HG03064 (cell line): ENCODE measurements around the gene ARID4B.
"Not testable (repeated sequence)": the region's sequence is repeated elsewhere in the genome, so short reads cannot be mapped to it uniquely, and the experiment has no call there.

Source experiments
- ATAC-seq: cut with Tn5 transposase; IDR thresholded peaks from one replicate; pipeline ENCODE4 v1.9.1; 2021; ENCODE audit warnings: low read depth; ENCODE audit not compliant: unreplicated experiment

ARID4B gene

GRCh38 chr1:235239851-235240250 is 88.1 kb downstream of the ARID4B start:
- no peak for ATAC-seq

GRCh38 chr1:235238558-235238957 is 89.4 kb downstream of the ARID4B start:
- ATAC-seq: no peak

GRCh38 chr1:235236128-235236527 is 91.9 kb downstream of the ARID4B start:
- no peak for ATAC-seq

GRCh38 chr1:235229868-235230267 is 98.1 kb downstream of the ARID4B start:
- no peak for ATAC-seq

- ATAC-seq: no peak
These were observed 100.6 kb downstream of the ARID4B start for GRCh38 chr1:235227414-235227813.

GRCh38 chr1:235226933-235227332 is 101.0 kb downstream of the ARID4B start:
- ATAC-seq: no peak

GRCh38 chr1:235225299-235225698 is 102.7 kb downstream of the ARID4B start:
- ATAC-seq: no peak

- no peak for ATAC-seq
These were observed 106.2 kb downstream of the ARID4B start for GRCh38 chr1:235221653-235222375.

GRCh38 chr1:235215453-235215852 is 112.5 kb downstream of the ARID4B start:
- ATAC-seq: no peak

GRCh38 chr1:235214962-235215361 is 113.0 kb downstream of the ARID4B start:
- not testable (repeated sequence) for ATAC-seq

GRCh38 chr1:235213752-235214151 is 114.2 kb downstream of the ARID4B start:
- ATAC-seq: no peak

GRCh38 chr1:235211517-235211916 is 116.5 kb downstream of the ARID4B start:
- no peak for ATAC-seq

- ATAC-seq: no peak
These were observed 120.8 kb downstream of the ARID4B start for GRCh38 chr1:235207209-235207565.

GRCh38 chr1:235206533-235207208 is 121.3 kb downstream of the ARID4B start:
- no peak for ATAC-seq

GRCh38 chr1:235205687-235206086 is 122.3 kb downstream of the ARID4B start:
- ATAC-seq: no peak

GRCh38 chr1:235203428-235203827 is 124.6 kb downstream of the ARID4B start:
- no peak for ATAC-seq

- ATAC-seq: not testable (repeated sequence)
These were observed 125.5 kb downstream of the ARID4B start for GRCh38 chr1:235202447-235202846.

- no peak for ATAC-seq
These were observed 128.5 kb downstream of the ARID4B start for GRCh38 chr1:235199441-235199840.

- no peak for ATAC-seq
These were observed 137.5 kb downstream of the ARID4B start for GRCh38 chr1:235190431-235190830.

- ATAC-seq: no peak
These were observed 140.7 kb downstream of the ARID4B start for GRCh38 chr1:235187316-235187715.

- ATAC-seq: no peak
These were observed 146.3 kb downstream of the ARID4B start for GRCh38 chr1:235181561-235182245.
